HUDEP-2 (cell line): ENCODE data around the gene GRK3.

ENCODE experiments used
- DNase-seq, 76 experiments: peaks; one replicate each; lab custom pipeline; 2025; ENCODE audit not compliant: unreplicated experiment in 76 of 76; lab: John Stamatoyannopoulos, UW

GRK3 gene

DNA sequence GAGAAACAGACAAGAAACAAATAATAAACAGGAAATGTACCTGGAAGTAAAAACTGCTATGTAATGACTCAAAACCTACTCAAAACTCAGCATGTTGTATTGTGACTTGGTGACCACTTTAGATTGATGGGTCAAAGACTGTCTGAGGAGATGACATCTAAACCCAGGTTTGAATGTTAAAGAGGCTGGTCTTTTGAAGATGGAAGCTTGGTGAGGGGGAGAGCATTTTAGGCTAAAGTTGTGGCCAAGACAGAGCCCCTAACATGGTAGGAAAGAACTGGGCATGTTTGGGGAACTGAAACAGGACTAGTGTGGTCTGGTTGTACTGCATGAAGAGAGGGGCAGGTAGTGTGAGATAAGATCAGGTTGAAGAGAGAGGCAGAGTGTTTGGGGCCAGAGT is 92.2 kb downstream of the GRK3 start:
- no peak for DNase-seq

DNA sequence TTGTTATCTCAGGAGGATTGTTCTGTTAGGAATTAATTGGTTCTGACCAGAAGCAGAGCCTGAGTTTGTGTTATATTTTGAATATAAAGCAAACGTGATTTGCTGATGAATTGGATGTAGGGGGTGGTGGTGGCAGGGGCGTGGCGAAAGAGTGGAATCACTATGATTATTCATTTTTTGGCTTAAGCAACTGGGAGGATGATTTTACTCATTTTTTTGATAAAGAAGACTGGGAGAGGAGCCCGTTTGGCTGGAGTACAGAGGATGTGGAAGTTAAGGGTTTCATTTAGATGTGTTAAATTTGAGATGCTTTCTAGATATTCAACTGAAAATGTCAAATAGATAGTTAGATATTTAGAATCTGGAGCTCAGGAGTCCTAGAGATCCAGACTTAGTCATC is 94.2 kb downstream of the GRK3 start:
- DNase-seq, result no peak

DNA sequence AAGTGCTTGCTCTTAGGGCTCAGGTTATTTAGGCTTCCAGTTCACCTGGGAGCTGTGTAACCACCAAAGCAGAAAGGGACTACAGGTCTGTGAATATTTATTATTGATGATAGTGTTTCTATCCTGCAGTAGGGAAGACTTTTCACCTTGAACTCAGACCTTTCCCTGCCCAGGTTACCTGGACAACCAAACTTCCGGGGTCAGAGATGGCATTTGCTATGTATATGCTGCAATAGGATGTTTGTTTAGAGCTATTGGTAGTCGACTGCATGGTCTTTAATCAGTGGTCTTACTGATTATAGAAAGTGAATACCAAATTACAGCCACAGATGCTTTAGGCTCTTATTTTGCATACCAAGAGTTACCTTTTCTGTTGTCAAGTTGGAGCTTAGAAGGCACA is 94.9 kb downstream of the GRK3 start:
- DNase-seq, result no peak

DNA sequence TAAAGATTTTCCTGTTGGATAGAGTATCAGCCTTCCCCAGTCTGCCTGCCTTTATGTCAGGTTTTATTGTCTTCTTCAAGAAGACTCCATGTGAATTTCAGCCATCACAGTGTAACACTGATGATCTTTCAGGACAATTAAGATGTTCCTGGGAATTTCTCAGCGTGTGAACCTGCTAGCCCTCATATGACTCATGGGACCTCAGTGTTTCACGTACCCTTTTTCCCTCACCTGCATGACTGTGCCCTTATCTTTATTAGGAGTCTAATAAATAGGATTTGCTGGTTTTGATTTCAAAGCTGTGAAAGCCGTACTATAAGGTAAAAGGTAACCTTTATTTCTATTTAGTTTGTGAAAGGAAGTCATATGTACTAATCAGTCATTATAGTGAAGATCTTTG is 95.9 kb downstream of the GRK3 start:
- no peak for DNase-seq

- DNase-seq, result no peak
These were observed 96.6 kb downstream of the GRK3 start for GRCh38 chr22:25661073-25661472.

DNA sequence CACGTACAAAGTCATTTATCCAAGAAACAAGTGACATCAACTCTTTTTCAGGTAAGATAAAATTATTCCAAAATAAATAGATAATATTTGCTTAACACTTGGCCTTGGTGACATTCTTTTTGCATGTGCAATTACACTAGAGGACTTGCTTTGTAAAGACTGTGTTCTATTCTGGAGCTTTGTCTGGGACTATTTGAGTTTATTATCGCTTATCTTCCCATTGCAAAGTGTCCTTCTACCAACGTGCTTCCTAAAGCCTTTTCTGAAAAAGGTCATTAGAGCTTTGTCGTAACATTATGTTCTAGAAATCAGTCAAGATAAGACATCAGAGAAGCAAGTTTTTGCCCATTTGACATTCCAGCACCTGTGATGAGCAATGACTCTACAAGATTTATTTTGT is 99.2 kb downstream of the GRK3 start:
- DNase-seq, result no peak

GRCh38 chr22:25666308-25666707 is 101.8 kb downstream of the GRK3 start:
- DNase-seq, result no peak

GRCh38 chr22:25668437-25668836 is 104.0 kb downstream of the GRK3 start:
- no peak for DNase-seq

GRCh38 chr22:25669253-25670069 is 105.0 kb downstream of the GRK3 start:
- no peak for DNase-seq

GRCh38 chr22:25670070-25670461 is 105.6 kb downstream of the GRK3 start:
- no peak for DNase-seq

GRCh38 chr22:25672289-25673084 is 108.0 kb downstream of the GRK3 start:
- no peak for DNase-seq

DNA sequence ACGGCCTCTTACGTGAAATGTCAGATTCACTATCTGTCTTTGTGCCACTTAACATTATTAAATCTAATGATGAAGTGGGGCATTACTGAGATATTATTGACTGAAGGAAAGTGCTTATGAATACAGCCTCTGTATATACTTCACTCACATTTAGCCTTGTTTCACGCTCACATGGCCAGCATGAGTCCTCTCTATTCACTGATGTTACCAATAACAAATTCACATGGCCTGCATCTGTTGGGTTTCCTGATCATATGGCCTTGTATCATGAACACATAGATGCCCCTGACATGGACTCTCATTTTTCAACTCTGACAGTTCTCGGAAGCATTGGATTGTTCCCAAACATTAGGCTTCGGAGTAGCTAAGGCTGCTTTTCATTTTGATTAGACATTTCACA is 109.2 kb downstream of the GRK3 start:
- no peak for DNase-seq

DNA sequence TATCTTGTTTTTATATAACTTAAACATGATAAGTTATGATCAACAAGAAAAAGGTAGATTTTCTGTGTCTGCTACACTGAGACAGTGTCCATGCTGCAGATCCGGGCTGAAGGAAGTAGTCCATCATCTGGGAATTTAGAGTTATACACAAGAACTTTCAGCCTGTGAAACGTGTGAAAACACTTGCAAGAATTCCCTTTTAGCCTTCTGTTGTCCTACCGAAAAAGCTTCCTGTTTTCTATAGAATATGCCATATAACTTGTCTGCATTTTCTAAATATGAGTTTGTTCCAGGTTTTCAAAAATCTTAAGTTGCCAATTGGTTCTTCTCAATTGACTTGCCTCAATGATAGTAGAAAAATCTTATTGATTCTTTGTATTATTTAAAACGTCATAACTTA is 113.2 kb downstream of the GRK3 start:
- DNase-seq, result no peak

DNA sequence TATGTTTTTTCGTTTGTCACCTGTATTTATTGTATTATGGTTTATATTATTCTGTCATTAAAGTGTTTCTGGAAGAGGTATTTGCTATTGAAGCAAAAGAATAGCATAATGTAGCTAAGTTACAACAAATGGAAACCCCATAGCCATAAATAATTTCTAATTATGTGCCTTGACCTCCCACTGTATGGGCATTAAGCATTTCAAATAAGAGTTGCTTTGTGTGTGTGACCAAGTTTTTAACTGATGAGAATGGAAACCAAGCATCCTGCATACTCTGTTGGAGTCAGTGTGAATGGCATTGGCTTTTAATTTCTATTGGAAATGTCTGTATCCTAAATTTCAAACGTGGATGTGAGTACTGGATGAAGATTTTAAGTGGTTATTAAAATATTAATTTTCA is 115.6 kb downstream of the GRK3 start:
- no peak for DNase-seq

DNA sequence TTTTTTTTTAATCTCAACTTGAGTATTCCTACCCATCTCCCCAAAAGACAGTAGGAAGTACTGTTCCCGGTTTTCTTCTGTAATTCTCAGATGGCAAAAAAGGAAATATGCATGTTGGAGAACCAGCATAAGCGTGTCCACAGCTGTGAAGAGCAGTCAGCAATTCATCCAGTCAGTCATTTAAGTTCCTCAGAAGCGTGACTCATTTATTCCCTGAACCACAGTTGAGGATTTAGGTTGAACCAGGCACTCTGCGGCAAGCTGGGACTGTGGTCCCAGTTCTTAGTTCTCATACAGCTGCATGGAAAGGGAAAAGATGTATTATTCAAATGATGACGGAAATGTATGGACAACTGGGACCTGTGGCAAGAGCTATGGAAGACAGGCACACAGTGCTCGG is 116.5 kb downstream of the GRK3 start:
- DNase-seq, result no peak

DNA sequence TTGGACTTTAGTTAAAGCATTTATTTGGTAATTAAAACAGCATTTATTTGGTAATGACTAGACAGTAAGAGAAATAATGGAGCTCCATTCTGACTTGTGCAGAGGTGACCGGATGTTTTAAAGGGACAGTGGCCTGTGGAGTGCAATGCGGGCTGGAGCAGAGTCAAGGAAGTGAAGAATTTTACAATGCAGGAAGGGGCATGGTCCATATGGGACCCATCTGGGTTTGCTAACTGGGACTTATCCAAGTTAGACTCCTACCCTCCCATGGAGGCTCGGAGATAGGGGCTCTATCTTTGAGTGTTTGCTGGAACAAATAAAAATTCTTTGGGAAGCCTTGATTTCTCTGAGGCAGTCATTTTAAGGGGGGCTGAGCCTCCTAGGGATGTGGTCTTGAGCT is 117.6 kb downstream of the GRK3 start:
- no peak for DNase-seq

- DNase-seq, result no peak
These were observed 124.2 kb downstream of the GRK3 start for GRCh38 chr22:25688627-25689026.

- DNase-seq, result no peak
These were observed 125.2 kb downstream of the GRK3 start for GRCh38 chr22:25689631-25690030.

DNA sequence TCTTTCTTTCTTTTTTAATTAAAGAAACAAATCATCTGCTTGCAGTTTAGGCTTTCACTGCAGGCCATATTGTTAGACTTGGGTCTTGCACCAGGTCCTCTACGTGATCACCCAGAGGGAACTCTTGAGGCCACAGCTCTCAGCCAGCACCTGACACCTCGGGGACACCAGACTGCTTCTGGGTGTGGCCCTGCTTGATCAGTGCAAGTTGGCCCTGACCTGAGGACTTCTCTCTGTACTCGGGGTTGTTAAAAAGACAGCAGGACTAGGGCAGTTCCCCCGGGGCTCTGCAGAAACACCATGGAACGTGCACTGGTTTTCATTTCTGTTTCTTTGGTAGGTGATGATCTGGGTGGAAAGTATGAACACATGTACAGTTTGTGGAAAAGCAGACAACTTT is 126.3 kb downstream of the GRK3 start:
- DNase-seq, result no peak

DNA sequence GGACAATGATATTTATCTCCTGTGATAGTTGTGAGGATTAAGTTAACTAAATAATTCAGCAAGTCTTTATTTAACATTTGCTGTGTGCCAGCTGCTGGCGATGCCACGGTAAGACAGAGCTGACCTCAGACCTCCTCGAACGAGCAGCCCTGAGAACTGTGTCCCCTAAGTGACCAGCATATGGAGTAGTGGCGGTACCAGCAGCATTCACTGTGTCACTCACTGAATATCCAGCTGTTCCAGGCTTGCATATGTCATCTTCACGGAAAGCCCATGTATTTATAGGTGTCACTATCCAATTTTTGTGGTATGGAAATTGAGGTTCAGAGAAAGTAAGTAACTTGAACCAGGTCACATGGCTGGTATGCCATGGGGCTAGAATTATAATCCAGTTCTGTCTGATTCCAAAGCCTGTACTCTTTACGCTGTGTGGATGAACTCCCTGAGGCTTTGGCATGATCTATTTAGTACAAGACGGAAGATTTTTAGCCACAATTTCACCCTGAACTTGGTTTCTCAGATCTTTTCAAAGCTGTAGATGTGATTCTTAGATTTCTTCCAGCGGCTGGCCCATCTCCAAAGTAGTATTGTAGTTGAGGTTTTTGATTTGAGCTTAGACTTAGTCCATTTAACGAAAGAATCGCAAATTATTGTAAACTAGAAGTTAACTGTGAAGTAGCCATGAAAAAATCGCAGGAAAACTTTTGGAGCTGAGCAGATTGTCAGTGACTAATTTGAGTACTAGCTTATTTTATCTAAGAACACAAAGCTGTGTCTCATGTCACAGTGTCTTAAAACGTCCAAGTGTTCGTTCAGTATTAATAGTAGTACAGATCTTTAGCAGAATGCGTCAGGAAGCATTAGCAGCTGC is 128.2 kb downstream of the GRK3 start:
- no peak for DNase-seq

DNA sequence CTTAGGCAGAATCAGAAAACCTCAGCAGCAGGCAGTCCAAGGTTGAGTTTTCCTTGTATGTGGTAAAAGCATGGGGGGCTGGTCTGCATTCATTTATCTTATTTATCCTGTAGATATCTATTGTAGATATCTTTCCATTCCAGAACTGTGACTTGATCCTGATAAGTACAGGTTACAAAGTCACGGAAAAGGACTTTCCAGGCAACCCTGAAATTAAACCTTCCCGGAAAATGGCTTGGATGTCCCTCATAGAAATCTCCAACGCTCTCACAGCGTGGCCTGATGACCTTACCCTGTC is 128.7 kb downstream of the GRK3 start:
- DNase-seq, result no peak
